Measurements from ENCODE around the gene CDKN1C.
A peak's percentile ranks its signal among the peaks of the same experiment; 100 is the strongest.

CDKN1C gene

GRCh38 chr11:2842876-2843275 is 42.7 kb downstream of the CDKN1C start:
- DNase-seq = no peak

- no peak for DNase-seq
These were observed 44.0 kb downstream of the CDKN1C start for GRCh38 chr11:2841411-2842190.

DNA sequence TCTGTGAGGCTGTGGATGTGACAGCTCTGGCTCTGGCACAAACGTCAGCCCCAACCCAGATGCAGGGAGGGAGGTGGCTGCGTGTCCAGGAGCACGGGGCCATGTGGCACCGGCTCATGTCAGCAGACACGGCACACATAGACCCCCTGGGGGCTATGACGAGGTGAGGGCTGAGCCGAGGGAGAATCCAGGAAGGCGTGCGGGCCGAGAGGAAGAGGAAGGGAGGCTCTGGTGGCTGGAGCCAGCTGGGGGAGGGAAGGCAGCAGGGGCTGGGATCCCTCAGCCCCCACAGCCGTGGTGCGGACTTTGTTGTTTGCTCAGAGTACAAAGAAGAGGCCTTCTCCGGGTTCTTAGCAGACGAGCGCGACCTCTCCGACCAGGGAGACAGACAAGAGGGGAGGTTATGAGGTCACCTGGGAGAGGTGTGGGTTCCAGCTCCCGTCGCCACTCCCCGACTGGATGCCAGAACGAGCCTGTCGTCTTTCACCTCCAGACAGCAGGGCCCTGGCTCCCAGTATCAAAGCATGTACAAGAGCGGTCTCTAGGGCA is 46.1 kb downstream of the CDKN1C start:
- DNase-seq = no peak

DNA sequence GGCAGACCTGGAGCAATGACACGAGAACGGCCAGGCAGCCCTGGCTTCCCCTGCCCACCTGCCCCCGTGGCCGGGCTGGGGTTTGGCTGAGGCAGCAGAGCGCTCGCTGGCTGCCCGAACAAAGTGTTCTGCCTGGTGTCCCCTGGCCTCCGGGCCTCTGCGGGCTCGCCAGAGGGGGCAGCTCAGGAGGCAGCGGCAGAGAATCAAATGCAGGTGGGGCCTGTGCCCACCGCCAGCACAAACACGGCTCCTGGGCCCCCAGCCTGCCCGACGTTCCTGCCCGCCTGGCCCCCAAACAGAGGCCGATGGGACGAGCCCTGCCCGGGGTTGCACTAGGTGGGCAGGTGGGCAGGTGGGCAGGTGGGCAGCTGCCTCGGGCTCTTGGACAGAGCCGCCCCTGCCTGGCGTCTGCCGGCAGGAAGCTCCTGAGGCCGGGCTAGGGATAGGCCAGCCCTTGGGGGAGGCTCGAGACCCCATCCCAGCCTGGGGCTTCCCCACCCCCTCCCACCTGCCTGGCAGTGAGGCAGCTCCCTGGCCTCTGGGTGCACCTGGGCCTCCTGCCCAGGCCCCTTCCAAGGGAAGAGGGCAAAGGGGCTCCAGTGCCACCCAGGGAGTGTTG is 46.8 kb downstream of the CDKN1C start:
- DNase-seq = no peak

GRCh38 chr11:2838091-2838490 is 47.5 kb downstream of the CDKN1C start:
- DNase-seq = no peak

GRCh38 chr11:2837651-2838050 is 47.9 kb downstream of the CDKN1C start:
- no peak for DNase-seq

GRCh38 chr11:2837096-2837601 is 48.4 kb downstream of the CDKN1C start:
- DNase-seq = peak; percentile 6 to 60

DNA sequence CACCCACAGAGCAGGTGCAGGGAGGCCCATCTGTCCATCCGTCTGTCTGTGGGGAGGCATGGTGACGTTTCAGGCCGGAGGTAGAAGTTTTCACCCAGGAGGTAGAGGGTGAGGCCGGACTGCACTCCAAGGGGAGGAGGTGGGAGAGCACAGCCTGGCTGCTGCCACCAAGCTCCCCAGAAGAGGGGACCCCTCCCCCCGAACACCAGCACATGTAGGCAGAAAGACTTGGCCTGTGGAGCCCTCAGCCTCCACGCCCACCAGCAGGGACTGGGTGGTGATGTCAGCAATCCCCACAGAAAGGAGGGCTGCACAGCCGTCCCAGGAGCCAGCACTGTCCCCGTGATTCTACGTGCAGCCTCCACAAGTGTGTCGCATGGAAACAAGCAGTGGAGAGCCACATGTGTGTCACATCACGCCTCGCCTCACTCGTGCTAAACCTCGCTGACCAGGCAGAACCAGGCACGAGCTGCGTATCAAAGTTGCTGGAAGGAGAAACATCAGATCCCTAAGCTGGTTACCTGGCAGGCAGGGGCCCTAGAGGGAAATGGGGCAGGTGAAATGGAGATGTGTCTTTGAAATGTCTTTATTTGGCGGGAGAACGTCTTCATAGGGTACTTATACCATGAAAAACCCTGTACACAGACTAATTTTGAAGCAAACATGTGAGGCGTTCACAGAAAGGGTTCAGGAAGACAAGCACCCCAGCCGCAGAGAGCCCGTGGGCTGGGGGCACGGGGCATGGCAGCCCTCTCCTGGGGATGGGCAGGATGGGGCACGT is 49.1 kb downstream of the CDKN1C start:
- DNase-seq = no peak

DNA sequence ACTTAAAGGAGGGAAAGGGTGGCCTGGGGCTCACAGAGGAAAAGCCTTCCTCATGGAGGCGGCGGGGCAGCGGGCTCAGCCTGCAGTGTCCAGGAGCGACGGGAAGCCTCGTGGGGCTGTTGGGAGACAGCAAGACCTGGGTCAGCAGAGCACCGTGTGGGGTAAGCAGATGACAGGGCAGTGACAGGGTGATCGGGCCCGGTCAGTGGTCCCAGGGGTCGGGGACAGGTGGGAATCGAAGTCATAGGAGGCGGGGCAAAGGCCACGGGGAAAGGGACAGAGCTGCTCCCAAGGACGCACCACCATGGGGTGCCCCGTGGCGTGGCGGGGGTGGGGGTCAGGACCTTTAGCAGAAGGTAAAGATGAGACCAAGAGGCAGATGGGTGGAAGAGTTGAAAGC is 49.8 kb downstream of the CDKN1C start:
- no peak for DNase-seq

- DNase-seq = no peak
These were observed 50.3 kb downstream of the CDKN1C start for GRCh38 chr11:2835296-2835695.

DNA sequence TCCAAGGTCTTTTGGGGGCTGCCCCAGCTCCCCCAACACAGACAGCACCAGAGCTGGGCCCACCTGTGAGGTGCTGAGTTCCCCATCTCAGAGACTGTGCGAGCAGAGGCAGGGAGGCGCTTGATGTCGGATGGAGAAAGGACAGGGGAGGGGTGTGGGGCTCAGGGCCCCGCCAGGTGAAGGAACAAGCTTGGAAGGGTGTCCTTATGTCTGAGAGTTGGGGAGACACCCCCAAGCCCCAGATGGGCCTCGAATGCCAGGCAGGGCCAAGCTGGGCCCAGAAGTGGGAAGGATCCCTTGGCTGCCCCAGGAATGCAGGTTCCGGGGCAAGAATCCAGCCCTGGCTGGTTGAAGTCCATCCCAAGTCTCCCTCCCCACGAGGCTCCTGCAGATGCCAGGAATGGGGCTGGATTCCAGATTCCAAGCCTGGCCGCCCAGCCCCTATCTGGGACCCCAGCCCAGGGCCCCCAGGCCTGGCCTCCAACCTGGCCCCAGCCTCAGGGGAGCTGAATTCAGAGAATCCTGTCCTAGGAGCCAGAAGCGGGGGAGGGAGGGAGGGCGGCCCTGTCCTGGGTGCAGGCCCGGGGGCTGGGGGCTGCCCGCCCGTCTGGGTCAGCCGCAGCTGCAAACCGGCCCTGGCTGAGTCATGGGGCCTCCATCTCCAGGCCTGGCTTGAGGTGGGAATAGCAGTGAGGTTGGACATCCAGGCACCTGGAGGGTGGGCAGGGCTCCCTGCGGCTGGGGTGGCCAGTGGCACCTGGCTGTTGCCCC is 50.9 kb downstream of the CDKN1C start:
- DNase-seq = no peak

DNA sequence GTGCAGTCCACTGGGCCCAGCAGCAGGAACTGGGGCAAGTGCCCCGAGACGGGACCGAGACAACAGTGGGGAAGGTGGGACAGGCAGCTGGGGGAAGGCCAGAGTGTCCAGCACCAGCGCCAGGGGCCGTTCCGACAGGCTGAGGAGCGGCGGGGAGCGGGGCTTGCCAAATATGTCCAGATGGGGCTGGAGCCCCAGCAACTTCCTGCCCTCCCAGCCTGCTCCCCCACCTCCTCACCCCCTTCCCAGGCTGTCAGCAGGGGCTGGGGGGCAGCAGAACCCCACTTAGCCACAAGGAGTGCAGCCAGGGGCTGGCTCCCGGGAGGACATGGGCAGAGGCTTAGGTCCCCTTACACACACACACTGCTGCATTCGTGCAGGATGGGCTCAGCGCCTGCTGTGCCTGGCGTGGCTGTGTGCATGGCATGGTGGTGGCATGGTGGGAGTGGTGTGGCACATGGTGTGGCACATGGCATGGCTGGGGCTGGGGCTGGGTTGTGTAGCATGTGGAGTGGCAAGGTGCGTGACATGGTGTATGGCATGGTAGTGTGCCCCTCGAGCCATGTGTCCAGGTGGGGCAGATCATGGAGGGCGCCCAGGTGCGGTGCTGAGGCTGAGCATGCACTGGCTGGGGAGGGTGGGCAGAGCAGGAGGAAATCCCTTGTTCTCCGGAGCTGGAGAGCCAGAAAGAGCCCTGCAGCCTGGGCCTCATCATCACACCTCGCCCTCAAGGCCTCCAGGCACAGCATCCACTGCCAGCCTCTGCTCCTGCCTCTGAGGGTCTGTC is 51.7 kb downstream of the CDKN1C start:
- DNase-seq = no peak
